Measurements from ENCODE around the gene SPCS2.

The SPCS2 gene

DNA sequence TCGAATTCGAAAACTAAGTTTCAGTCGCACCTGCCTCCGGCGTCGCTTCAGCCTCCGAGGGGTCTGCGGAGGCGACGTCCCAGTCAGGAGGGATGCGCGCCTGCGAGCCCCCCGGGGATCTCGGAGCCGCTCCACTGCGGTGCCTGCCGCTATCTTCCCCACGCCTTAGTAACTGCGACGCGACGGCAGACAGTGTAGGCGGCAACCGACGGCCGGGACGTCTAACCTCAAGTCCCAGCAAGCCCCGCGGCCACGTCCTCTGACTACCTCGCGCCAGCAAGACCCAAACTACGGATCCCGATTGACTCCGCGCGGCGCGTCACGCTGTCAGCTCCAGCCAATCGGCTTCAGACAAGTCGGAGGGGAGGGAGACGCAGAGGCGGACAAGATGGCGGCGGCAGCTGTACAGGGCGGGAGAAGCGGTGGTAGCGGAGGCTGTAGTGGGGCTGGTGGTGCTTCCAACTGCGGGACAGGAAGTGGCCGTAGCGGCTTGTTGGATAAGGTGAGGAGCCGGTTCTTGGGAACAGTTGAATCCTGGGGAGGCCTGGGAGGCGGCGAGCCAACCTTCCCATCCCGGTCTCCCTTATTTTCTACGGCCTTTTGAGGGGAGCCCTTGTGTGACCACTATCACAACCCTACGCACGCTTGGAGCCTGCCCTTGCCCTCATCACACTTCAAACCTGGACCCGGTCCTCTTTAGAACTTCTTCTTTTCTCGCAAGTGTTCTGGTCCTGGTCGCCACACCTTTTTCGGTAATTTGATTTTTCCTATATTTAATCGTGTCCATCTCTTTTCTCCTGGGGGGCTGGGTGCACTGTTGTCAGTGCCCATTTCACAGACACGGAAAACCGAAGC is at the start of gene SPCS2, which contains the start of gene XRRA1:
Gene SPCS2 (plus strand): TSS at position 369 of the 855 bp plus-strand sequence. CDS start 20 bp downstream, at position 389.
Gene XRRA1 (minus strand): TSS at position 194 of the 855 bp plus-strand sequence. CDS start 8,213 bp downstream, outside the sequence.
- DNase-seq (ENCODE audit: low read depth), result peak; percentile 95

DNA sequence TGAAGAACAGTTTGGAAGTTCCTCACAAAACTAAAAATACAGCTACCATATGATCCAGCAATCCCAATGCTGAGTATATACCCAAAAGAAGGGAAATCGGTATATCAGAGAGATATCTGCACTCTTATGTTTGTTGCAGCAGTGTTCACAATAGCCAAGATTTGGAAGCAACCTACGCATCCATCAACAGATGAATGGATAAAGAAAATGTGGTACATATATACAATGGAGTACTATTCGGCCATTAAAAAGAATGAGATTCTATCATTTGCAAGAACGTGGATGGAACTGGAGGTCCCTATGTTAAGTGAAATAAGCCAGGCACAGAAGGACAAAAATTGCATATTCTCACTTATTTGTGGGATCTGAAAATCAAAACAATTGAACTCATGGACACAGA is 46.7 kb upstream of the SPCS2 start:
- DNase-seq (ENCODE audit: low read depth), result no peak

DNA sequence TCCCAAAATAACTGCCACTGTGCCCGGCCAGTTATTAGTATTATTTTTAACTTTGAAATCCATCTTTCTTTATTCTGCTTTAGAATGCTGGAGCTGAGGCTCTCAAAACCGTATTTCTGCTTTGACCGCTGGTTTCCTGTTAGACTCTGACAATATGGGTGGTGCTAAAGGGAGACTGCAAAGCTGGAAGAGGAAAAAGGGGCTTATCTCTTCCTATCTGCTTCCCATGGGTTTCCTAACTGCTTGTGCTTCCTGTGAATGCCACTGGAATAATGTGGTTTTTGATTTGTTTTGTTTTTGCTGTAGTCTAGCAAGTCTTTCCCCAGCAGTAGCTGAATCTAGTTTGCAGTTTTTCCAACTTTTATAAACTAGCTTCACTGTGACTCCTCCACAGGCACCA is 43.7 kb upstream of the SPCS2 start:
- no peak for DNase-seq (ENCODE audit: low read depth)

DNA sequence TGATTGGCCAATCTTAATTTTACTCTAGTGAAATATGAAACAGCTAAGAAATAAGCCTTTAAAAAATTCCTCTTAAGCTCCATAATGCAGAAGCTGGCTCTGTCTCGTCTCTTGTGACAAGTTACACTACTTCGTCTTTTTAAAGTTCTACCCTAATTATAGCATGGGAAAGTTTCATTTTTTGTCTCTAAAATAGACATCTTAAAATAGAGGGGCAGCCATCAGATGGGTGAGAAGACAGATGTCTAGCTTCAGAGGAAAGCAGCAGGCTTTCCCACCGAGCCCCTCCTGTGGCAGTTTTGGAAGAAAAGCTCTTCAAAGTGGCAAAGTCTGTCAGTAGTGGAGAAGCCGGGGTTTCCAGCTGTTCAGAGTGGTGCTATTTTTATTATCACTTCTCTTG is 39.7 kb upstream of the SPCS2 start:
- no peak for DNase-seq (ENCODE audit: low read depth)

DNA sequence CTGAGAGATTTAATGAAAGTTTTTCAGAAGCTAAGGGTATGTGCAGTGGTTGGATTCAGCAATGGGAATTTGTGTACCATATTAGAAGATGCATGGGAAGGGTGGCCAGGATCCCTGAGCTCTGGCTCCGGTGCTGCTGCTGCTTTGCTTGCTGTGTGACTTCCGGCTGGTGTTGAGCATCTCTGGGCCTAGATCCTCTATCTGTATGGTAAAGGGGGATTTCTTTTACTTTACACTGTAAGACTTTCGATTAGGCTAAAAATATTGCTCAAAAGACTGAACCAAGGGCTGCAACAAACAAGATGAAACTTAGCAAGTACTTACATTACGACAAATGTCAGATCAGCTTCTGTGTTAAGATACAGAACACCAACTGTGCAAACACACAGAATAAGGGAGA is 39.3 kb upstream of the SPCS2 start:
- no peak for DNase-seq (ENCODE audit: low read depth)

DNA sequence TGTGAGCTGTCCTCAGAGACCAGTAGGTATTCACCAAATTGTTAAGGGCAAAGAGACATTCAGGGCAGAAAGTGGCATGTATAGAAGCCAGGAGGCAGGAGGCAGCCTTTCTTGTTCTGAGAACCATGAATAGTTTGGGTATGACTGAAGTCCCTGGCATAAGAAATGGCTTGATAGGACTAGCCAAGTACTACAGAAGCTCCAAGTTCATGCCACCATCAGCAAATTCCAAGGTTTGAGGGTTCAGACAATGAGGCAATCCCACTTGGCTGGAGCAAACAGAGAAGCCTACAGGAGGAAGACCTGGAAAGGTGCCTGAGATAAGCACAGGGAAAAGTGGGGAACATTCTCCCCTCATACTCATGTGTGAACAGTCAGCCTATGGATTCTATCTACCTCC is 25.9 kb upstream of the SPCS2 start:
- no peak for DNase-seq (ENCODE audit: low read depth)

DNA sequence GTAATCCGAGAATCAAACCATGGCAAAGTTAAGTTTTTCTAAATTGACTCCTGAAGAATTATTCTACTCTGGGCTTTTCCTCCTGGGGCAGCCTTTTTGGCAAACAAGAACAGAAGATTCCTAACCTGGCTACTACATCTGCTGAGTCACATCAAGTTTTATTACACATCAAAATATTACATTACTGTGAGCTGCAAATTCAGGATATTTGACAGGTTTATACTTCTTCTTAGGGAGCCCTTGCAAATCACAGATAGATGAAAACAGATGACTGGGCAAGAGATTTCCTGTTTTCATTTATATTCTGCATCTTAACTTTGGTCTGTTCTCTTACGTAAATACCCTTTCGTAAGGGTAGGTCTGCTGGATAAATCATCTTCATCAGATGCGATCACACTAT is 23.8 kb upstream of the SPCS2 start:
- DNase-seq (ENCODE audit: low read depth), result no peak

DNA sequence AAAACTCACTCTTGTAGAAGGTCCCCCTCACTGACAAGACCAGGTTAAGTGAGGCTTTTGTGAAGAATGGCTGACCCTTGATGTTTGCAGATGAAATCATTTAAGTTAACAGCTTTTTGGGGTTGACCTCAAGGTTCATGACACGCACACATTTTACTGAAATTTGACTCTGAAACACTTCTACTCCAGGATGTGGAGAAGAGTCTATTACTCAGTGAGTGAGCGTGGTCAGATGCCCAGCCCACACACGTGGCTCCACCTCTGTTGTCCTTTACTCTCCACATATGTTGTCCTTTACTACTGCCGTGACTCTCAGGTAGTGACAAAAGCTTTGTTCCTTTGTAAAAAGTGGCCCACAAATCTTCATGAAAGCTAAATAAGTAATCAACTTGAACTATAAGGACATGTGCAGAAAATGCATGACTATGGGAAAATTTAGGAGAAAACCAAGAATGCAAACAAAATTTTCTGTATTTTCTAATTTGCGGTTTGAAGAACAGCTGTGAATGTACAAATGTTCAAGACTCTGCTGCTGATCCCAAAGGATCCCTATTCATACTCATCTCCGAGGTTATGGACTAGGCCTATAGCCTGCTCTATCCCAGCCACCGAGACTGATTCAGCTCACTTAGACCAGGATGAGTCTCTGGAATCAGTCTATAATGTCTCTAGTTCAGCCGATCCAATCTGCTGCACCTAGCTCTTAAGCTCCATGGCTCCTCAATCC is 22.6 kb upstream of the SPCS2 start:
- DNase-seq (ENCODE audit: low read depth), result no peak

DNA sequence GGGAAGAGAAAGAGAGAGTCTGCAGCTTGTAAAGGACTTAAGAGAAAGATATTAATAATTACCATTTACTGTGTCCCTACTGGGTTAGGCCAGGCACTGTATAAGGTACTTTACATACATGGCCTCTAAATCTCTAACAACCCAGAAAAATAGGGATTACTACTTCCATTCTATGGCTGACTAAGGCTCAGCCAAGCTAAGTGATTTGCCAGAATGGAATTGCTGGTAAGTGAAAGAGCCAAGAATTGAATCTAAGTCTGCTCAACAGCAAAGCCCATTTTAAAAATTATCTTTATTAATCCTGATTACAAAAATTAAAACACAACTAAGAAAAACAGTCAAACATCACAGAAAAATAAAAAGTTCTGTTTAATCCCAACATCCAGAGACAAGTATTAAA is 21.6 kb upstream of the SPCS2 start:
- no peak for DNase-seq (ENCODE audit: low read depth)

DNA sequence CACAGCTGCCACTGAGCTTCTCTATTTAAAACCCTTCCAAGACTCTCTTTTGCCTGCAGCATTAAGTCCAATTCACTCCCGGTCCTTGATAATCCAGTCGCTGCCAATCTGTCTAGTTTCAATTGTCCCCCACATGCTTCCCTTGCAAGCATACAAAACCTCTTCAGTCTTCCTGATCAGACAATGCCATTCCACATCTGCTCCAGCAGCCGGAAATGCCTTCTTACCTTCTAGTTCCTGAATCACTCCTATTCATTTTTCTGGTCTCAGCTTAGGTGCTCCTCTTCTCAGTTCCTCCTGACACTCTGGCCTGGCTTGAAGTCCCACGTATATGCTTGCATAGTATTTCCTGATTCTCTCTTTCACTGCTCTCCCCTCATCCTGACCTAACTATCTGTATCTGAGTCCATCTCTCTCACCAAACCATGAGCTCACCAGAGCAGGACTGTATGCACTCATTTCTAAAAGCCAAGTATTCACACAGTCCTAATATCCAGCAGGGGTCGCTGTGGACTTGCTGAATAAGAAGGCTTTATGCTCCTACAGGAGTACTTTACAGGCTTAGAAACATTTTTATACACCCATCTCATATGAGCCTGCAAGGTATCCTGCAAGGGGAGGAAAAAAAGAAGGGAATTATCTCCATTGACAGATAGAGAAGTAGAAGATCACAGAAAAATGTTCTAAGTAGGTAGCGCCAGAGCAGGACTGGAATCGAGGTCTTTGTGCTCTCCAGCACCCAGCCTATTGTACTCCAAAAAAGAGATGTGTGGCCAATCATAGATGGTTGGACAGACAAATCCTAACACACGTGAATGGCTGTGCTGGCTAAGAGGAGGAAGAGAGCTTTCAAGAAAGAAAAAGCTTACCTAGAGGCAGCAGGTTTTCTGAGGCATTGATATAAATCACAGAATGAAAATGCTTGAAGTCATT is 19.4 kb upstream of the SPCS2 start:
- peak; percentile 21 for DNase-seq (ENCODE audit: low read depth)

DNA sequence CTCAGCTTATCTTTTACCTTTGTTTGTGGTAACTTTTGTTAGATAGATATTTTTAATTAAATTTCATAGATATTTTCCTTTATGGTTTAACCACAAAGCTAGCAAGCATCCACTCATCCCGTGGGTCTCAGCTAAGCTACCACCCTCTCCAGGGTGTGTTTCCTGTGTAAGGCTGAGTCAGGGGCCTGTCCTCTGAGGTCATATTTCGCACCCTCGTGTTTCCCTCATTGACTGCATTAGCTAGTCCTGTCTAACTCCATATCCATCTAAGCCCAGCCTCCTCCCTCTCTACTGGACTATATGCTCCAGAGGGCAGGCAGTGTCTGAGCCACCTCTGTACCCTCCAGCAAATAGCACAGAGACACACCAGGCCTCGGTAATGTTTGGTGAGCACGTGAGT is 16.9 kb upstream of the SPCS2 start:
- DNase-seq (ENCODE audit: low read depth), result no peak

DNA sequence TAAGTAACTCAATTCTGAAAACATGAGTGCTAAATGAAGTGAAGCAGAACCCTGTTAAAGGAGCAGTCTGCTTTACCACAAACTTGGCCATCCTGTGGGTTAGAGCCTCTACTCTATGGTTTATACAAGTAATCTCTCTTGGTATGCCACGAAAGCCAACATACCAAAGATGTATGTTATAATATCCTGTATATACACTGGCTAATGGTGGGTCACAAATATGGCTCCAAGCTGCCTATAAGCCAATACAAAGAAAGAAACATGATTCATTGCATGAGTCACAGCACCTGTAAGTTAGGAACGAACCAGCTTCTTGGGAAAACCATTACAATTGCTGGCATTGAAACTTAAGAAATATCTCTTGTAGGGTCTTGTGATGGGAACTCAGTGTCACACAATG is 16.3 kb upstream of the SPCS2 start:
- DNase-seq (ENCODE audit: low read depth), result no peak

DNA sequence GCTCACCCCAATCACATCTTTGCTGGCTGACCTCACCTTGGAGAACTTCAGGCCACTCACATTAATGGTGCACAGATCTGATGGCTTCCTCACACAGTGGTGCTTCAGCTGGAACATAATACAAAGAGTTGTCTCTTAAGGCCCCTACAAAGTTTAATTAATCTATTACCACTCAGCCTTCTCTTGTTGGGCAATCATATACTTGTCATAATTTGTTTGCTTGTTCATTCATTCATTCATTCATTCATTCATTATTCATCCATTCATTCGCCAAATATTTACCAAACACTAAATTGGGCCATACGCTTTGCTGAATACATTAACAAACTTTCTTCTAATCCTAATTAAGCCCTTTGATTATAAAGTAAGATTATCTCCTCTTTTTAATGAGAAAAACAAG is 15.3 kb upstream of the SPCS2 start:
- no peak for DNase-seq (ENCODE audit: low read depth)

DNA sequence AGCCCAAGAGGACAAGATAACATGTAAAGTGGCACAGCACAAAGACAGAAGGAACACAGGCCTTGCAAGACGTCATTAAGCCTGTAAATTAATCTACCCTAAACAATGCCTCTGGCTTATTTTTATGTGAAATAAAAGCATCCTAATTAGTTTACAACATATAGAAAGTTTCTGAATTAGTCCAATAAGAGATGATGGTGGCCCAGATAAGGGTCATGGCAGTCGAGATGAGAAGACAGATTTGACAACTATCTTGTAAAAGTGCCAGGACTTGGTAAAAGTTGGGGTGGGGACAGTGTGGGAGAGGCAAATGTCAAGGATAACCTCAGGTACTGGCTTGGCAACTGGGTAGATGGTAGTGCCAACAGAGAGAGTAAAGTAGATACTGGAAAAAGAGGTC is 13.8 kb upstream of the SPCS2 start:
- no peak for DNase-seq (ENCODE audit: low read depth)

DNA sequence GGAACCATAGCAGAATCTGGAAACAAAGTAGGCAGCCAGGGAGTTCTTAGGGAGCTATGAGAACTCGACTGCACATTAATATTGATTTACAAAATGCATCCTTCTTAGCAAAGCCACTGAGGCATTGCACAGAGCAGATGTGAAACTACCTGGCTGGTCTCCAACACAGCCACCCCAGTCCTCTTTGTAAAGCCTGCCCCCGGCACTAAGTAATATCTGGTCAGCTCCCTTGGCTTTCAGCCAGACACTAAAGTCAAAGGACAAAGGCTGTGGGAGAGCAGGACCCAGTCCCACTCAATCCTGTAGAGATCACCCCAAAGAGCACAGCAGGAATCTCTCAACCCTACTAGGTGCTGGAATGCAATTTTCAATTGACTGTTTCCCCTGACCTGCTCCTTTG is 13.0 kb upstream of the SPCS2 start:
- no peak for DNase-seq (ENCODE audit: low read depth)

DNA sequence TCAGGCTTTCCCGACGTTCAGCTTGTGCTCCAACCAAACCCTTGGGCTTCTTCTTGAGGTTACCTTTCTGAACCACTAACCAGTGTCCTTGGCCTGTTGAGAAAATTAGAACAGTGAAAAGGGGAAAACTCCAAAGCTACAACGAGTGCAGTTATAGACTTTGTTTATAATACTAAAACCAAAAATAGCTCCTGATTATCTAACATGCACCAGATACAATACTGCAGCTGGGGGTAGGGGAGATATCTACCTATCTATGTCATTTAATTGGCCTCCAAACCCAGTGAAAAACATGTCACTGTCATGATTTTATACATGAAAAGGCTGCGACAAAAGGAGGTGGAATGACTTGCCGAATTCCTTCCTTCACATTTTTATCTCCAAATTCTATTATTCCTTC is 12.1 kb upstream of the SPCS2 start:
- no peak for DNase-seq (ENCODE audit: low read depth)

DNA sequence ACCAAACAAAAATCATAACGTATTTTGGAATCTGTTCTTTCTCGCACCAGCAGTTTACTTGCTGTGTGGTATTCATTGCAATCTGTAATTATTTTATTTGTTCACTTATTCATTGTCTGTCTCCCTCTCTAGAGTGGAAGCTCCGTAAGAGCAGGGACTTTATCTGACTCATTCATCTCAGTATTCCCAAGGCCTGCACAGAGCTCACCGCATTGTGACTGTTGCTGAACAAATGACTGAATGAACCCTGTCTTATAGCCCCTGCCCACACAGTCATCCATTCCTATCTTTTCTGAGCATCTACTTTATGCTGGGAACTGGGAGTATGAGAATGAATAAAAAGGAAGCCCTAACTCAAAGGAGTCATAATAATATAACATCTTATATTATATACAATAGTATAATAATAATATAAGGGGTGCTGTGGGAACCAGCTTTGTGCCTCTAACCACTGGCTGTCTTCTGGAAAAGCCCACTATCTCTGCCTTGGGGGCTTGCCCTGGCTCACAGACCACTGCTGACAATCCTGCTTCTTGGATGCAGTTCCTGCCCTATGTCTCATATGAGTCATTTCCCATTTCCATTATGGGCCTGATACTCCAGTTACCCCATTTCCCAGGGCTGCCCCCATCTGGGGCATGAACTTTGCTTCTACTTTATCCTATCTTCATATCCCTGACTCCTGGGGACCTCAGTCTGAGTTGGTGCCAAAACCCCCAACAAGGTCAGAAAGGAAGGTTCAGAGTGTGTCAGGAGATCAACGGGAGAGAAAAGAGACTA is 11.2 kb upstream of the SPCS2 start:
- no peak for DNase-seq (ENCODE audit: low read depth)

DNA sequence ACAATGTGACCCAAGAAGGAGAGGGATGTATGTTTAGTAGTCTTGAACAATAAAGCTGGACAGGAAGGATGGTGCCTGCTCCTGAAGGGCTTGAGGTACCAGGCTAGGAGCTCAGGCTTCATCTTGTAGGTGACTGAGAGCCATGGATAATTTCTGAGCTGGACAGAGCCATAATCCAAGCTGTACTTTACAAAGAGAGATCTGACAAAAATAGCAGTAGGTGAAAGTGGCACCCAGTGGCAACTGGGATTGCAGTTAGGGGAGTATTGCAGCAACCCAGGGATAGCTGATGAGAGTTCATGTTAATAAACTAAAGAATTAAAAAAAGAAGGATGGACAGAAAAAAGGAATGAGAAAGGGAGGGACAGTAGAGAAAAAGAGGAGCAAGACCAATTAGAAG is 7.6 kb upstream of the SPCS2 start:
- DNase-seq (ENCODE audit: low read depth), result no peak

DNA sequence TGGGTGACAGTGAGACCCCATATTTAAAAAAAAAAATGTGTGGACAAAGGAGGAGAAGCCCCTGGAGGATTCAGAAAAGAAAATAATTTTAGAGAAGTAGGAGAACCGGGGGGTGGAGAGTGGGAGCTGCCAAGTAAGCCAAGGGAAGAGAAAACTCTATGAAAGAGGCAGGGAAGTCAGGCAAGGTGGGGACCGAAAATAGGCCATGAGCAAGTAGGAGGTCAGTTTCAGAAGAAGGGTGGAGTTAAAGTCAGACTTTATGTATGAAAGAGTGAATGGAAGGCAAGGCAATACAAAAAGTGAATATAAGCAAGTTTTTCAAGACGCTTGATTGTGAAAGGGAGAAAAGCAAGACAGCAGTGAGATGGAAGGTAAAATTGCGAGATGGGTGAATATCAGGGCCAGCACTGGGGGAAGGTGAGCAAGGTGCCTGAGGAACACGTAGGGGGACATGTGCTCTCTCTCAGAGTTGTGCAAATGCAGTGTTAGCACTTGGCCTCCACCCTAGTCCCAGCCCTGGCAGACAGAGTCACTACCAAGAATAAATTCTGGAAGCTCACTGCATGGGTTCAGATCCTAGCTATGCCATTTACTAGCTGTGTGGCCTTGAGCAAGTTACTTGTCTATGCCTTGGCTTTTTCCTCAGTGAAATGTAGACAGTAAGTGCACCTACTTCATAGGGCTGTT is 6.8 kb upstream of the SPCS2 start:
- DNase-seq (ENCODE audit: low read depth), result no peak

DNA sequence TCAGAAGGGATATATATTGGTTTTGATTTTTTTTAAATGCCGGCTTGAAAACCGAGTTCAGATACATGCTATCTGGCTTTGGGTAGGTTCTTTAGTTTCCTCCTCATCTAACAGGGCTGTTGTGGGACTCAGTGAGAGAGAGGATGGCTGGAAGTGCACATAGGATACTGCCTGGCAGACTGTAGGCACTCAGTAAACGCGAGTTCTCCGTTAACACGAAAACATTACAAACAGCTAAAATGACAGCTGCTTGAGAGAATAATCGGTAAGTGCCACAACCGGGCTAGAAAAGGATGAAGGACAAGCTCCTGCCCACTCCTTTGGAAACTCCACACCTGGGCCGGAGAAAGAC is 544 bp upstream of the SPCS2 start:
- no peak for DNase-seq (ENCODE audit: low read depth)

DNA sequence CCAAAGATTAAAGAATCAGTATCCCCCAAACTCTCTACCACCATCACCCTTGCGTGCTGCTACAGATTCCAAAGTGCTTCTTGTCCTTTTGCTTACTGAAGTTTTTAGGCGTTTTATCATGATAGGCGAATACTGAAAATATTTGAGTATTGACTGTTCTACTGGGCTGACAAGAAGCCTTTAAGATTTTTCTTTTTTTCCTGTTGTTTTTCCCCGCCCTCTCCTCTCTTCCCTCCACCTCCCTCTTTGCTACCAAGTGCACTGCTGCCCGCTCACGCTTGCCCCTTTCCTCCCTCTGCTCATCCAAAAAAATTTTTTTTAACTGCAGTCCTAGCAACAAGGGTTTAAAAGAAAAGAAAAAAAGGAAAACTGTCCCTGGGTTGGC is 679 bp downstream of the SPCS2 start:
- no peak for DNase-seq (ENCODE audit: low read depth)

Measured in stimulated activated CD8-positive, alpha-beta memory T cell treated with anti-CD3 and anti-CD28 coated beads, Interleukin-7, amount 100 ng/mL, for 24 hours (primary cell).